Epithelial cell of esophagus (primary cell): ENCODE measurements around the gene FES.

Experiments
- DNase-seq: peaks from one replicate; pipeline ENCODE4 v3.0.0; 2010; ENCODE audit warnings: low read depth
- H3K4me3 ChIP-seq: 2 replicates; pipeline ENCODE4 v1.5.1; 2011; ENCODE audit warnings: mild to moderate bottlenecking, low read length, control low read depth
- CTCF ChIP-seq: IDR thresholded peaks from 2 replicates; pipeline ENCODE4 v1.5.1; 2011; ENCODE audit warnings: low read depth, mild to moderate bottlenecking, low read length, control low read depth, inconsistent platforms; ENCODE audit not compliant: insufficient read depth; ENCODE audit errors: missing control alignments

Gene FES

GRCh38 chr15:90910441-90911301 is 26.4 kb downstream of the FES start:
- no peak for DNase-seq
- no peak for TF ChIP-seq CTCF
- no peak overlapping the region for H3K4me3 ChIP-seq

DNA sequence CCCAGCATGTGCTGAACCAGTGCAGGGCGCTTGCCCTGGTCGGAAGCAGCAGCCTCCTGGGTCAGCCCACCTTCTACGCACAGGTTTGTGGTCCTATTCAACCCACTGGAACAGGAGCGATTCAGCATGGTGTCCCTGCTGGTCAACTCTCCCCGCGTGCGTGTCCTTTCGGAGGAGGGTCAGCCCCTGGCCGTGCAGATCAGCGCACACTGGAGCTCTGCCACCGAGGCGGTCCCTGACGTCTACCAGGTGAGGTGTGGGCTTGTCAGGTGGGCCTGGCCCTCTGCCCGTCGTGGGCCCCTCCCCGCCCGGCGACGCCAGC is 27.0 kb downstream of the FES start:
- no peak overlapping the region for H3K4me3 ChIP-seq
- no peak for TF ChIP-seq CTCF
- no peak for DNase-seq

DNA sequence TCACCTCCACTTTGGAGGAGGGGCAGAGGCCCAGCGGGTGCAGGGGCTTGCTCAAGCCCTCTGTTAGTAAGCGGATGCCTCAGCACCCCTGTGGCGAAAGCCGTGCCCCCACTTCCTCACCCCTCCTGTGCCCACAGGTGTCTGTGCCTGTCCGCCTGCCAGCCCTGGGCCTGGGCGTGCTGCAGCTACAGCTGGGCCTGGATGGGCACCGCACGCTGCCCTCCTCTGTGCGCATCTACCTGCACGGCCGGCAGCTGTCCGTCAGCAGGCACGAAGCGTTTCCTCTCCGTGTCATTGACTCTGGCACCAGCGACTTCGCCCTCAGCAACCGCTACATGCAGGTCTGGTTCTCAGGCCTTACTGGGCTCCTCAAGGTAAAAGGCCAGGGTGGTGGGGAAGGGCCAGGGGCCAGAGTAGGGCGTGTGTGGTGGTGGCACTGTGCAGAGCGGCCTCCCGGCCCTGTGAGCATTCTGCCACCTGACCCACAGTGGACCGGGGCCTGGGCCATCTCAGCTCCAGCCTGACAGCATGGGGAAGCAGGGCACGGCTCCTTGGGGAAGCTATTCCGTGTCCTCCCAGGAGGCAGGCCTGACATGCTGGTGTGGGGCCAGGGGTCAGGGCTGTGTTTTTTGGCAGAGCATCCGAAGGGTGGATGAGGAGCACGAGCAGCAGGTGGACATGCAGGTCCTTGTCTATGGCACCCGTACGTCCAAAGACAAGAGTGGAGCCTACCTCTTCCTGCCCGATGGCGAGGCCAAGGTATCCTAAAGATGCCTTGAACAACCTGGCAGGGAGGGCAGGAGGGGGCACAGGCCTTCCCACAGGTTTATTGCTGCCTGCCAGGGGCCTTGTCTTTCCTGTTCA is 27.8 kb downstream of the FES start:
- TF ChIP-seq CTCF, result no peak
- H3K4me3 ChIP-seq, result no peak overlapping the region
- no peak for DNase-seq

GRCh38 chr15:90912770-90913075 is 28.4 kb downstream of the FES start:
- H3K4me3 ChIP-seq, result no peak overlapping the region
- DNase-seq, result no peak
- no peak for TF ChIP-seq CTCF

- no peak for TF ChIP-seq CTCF
- DNase-seq, result no peak
- no peak overlapping the region for H3K4me3 ChIP-seq
Observed at GRCh38 chr15:90913398-90913944, 29.2 kb downstream of the FES start.

DNA sequence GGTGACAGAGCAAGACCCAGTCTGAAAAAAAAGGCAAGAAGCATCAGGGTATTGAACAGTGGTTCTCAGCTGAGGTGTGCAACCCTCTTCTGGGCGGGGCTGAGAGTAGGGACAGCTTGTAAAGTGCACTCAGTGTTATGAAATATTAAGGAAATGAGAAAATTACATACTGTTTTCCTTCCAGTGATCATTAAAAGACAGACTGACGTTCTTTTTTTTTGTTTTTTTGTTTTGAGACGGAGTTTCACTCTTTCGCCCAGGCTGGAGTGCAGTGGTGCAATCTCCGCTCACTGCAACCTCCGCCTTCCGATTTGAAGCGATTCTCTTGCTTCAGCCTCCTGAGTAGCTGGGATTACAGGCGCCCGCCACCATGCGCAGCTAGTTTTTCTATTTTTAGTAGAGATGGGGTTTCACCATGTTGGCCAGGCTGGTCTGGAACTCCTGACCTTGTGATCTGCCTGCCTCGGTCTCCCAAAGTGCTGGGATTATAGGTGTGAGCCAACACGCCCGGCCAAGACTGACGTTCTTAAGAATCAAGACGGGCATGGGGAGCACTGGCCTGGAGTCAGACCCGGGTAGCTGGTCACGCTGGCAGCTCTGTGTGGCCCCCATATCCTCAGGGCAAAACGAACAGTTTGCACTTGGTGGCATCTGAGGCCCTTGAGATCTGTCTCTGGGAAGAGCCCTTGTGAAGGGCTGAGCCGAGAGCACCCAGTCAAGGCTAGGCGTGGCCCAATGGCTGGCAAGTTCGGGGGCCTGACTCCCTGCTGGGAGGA is 30.2 kb downstream of the FES start:
- no peak overlapping the region for H3K4me3 ChIP-seq
- TF ChIP-seq CTCF, result no peak
- no peak for DNase-seq
